ENCODE data around the gene TSPAN8.
"Not testable (repeated sequence)": the region's sequence is repeated elsewhere in the genome, so short reads cannot be mapped to it uniquely, and the experiment has no call there.

TSPAN8 gene

GRCh38 chr12:71164568-71165197 lies 6.9 kb upstream of the TSPAN8 start:
- DNase-seq (ENCODE audit: low read depth in 2 of 2), result no peak

- no peak for DNase-seq (ENCODE audit: low read depth in 2 of 2)
These were observed 6.4 kb upstream of the TSPAN8 start for GRCh38 chr12:71164166-71164565.

GRCh38 chr12:71162832-71163763 lies 5.3 kb upstream of the TSPAN8 start:
- DNase-seq (ENCODE audit: low read depth in 2 of 2), result no peak

GRCh38 chr12:71161591-71161990 lies 3.8 kb upstream of the TSPAN8 start:
- DNase-seq (ENCODE audit: low read depth in 2 of 2), result no peak

- no peak for DNase-seq (ENCODE audit: low read depth in 2 of 2)
These were observed 2.8 kb upstream of the TSPAN8 start for GRCh38 chr12:71160585-71160984.

- no peak for DNase-seq (ENCODE audit: low read depth in 2 of 2)
These were observed 2.1 kb upstream of the TSPAN8 start for GRCh38 chr12:71159878-71160277.

GRCh38 chr12:71159264-71159663 lies 1.5 kb upstream of the TSPAN8 start:
- DNase-seq (ENCODE audit: low read depth in 2 of 2), result no peak

- DNase-seq (ENCODE audit: low read depth in 2 of 2), result no peak
These were observed 623 bp upstream of the TSPAN8 start for GRCh38 chr12:71158361-71158882.

- DNase-seq (ENCODE audit: low read depth in 2 of 2), result no peak
These were observed 2.6 kb downstream of the TSPAN8 start for GRCh38 chr12:71155225-71155624.

- no peak for DNase-seq (ENCODE audit: low read depth in 2 of 2)
These were observed 4.9 kb downstream of the TSPAN8 start for GRCh38 chr12:71152851-71153250.

- not testable (repeated sequence) for DNase-seq (ENCODE audit: low read depth in 2 of 2)
These were observed 7.8 kb downstream of the TSPAN8 start for GRCh38 chr12:71150041-71150440.

GRCh38 chr12:71144682-71145081 lies 13.1 kb downstream of the TSPAN8 start:
- no peak for DNase-seq (ENCODE audit: low read depth in 2 of 2)

GRCh38 chr12:71142956-71143355 lies 14.8 kb downstream of the TSPAN8 start:
- DNase-seq (ENCODE audit: low read depth in 2 of 2), result no peak

GRCh38 chr12:71142016-71142415 lies 15.8 kb downstream of the TSPAN8 start:
- no peak for DNase-seq (ENCODE audit: low read depth in 2 of 2)

GRCh38 chr12:71141378-71141926 lies 16.3 kb downstream of the TSPAN8 start:
- DNase-seq (ENCODE audit: low read depth in 2 of 2), result no peak

GRCh38 chr12:71139153-71139735 lies 18.6 kb downstream of the TSPAN8 start:
- DNase-seq (ENCODE audit: low read depth in 2 of 2), result no peak

GRCh38 chr12:71138011-71138410 lies 19.8 kb downstream of the TSPAN8 start:
- no peak for DNase-seq (ENCODE audit: low read depth in 2 of 2)

GRCh38 chr12:71135812-71136176 lies 22.0 kb downstream of the TSPAN8 start:
- no peak for DNase-seq (ENCODE audit: low read depth in 2 of 2)

- DNase-seq (ENCODE audit: low read depth in 2 of 2), result no peak
These were observed 22.6 kb downstream of the TSPAN8 start for GRCh38 chr12:71135077-71135811.

GRCh38 chr12:71134405-71134804 lies 23.4 kb downstream of the TSPAN8 start:
- DNase-seq (ENCODE audit: low read depth in 2 of 2), result no peak

- DNase-seq (ENCODE audit: low read depth in 2 of 2), result no peak
These were observed 27.2 kb downstream of the TSPAN8 start for GRCh38 chr12:71130521-71131069.

Data from stimulated activated CD8-positive, alpha-beta memory T cell treated with anti-CD3 and anti-CD28 coated beads, Interleukin-7, amount 100 ng/mL, for 1 hour (primary cell).